ENCODE measurements around the gene ZKSCAN5. TPM values are rescaled to one million over a fixed set of nuclear protein-coding genes. Genes with fewer than 3 reads are reported as not detected.

ZKSCAN5 gene
- total RNA-seq, 1 donor from 2014 or later: 7.2 TPM

Other genes starting within 250 kb of the ZKSCAN5 start
- gene MYH16, start 231.8 kb upstream of the ZKSCAN5 start, total RNA-seq: under 0.01 and 0.13 TPM in 2 replicates
- gene ARPC1A, start 178.8 kb upstream of the ZKSCAN5 start, total RNA-seq: 164 and 185 TPM in 2 replicates
- gene ARPC1B, start 129.9 kb upstream of the ZKSCAN5 start, total RNA-seq: 477 and 516 TPM in 2 replicates
- 15.3 and 20.1 TPM in 2 replicates for gene PDAP1, start 96.1 kb upstream of the ZKSCAN5 start, total RNA-seq
- gene BUD31, start 95.7 kb upstream of the ZKSCAN5 start, total RNA-seq: 53.4 and 75.5 TPM in 2 replicates
- 3.7 and 5.3 TPM in 2 replicates for gene PTCD1, start 65.9 kb upstream of the ZKSCAN5 start, total RNA-seq
- 22.0 and 26.7 TPM in 2 replicates for gene CPSF4, start 65.7 kb upstream of the ZKSCAN5 start, total RNA-seq
- gene ATP5MF, start 38.5 kb upstream of the ZKSCAN5 start, total RNA-seq: 206 and 350 TPM in 2 replicates
- gene ZNF789, start 31.8 kb upstream of the ZKSCAN5 start, total RNA-seq: 4.3 and 4.7 TPM in 2 replicates
- 19.4 and 24.1 TPM in 2 replicates for gene ZNF394, start 4.4 kb upstream of the ZKSCAN5 start, total RNA-seq
- 3.7 and 4.7 TPM in 2 replicates for gene FAM200A, start 47.5 kb downstream of the ZKSCAN5 start, total RNA-seq
- gene ZNF655, start 54.0 kb downstream of the ZKSCAN5 start, total RNA-seq: 4.0 and 8.5 TPM in 2 replicates
- gene TMEM225B, start 93.6 kb downstream of the ZKSCAN5 start, total RNA-seq: 0.13 and 0.25 TPM in 2 replicates
- gene ZSCAN25, start 112.3 kb downstream of the ZKSCAN5 start, total RNA-seq: 9.4 and 12.3 TPM in 2 replicates
- not detected in 2 replicates for gene CYP3A5, start 175.3 kb downstream of the ZKSCAN5 start, total RNA-seq
- gene CYP3A7, start 230.5 kb downstream of the ZKSCAN5 start, total RNA-seq: not detected in 2 replicates

Data from dermis microvascular lymphatic vessel endothelial cell (primary cell).